Measurements from ENCODE around the gene ABHD17A. TPM values are rescaled to one million over a fixed set of nuclear protein-coding genes. Genes with fewer than 3 reads are reported as not detected.

Gene ABHD17A
- total and polyA plus RNA-seq, 2 of the 8 experiments (the other 6 are each of a cell fraction or from before 2014, with no cell fraction given) = 41.2 to 87.4 TPM

DNA sequence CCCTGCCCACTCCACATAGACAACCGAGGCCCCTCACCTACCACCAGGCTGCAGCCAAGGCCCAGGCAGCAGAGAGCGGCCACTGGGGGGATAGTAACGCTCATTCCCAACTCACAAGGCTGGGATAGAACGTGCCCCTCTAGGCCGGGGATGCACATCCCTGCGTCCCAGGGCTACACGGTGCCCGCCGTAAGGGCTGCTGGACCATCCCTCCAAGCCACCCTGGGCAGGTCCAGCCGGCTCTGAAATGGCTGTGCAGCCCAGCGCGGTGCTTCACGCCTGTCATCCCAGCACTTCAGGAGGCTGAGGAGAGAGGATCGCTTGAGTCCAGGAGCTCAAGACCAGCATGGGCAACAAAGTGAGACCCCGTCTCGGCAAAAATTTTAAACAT is 40.2 kb downstream of the ABHD17A start (continued):
- TF ChIP-seq SUZ12 (IDR thresholded peaks at IDR 0.05; ENCODE audit: low read length) (no peak), RNF2 (IDR thresholded peaks at IDR 0.05; ENCODE audit: borderline replicate concordance, low read depth, low read length, missing control alignments, poor library complexity, severe bottlenecking) (no peak), EGR1 (IDR thresholded peaks at IDR 0.05; ENCODE audit: borderline replicate concordance, low read depth, low read length) (no peak), CTBP2 (IDR thresholded peaks at IDR 0.05; ENCODE audit: borderline replicate concordance, insufficient read depth, insufficient read length, low read length) (no peak), SP4 (IDR thresholded peaks at IDR 0.05; ENCODE audit: low read length) (no peak), TEAD4 (IDR thresholded peaks at IDR 0.05; ENCODE audit: low read depth, low read length) (no peak), RFX5 (IDR thresholded peaks at IDR 0.05; ENCODE audit: borderline replicate concordance, low read depth, low read length) (no peak)
- TF ChIP-seq, protein P1, sequence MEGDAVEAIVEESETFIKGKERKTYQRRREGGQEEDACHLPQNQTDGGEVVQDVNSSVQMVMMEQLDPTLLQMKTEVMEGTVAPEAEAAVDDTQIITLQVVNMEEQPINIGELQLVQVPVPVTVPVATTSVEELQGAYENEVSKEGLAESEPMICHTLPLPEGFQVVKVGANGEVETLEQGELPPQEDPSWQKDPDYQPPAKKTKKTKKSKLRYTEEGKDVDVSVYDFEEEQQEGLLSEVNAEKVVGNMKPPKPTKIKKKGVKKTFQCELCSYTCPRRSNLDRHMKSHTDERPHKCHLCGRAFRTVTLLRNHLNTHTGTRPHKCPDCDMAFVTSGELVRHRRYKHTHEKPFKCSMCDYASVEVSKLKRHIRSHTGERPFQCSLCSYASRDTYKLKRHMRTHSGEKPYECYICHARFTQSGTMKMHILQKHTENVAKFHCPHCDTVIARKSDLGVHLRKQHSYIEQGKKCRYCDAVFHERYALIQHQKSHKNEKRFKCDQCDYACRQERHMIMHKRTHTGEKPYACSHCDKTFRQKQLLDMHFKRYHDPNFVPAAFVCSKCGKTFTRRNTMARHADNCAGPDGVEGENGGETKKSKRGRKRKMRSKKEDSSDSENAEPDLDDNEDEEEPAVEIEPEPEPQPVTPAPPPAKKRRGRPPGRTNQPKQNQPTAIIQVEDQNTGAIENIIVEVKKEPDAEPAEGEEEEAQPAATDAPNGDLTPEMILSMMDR (IDR thresholded peaks at IDR 0.05; ENCODE audit: control extremely low read depth in 1 of 3, insufficient read depth in 1 of 3, low read depth in 1 of 3, low read length in 3 of 3) = no peak
